ENCODE data around the gene FGR. TPM values are rescaled to one million over a fixed set of nuclear protein-coding genes. Genes with fewer than 3 reads are reported as not detected.

Gene FGR
- total RNA-seq, 5 donors from 2014 or later (not counting 1 experiment from before 2014, with no cell fraction given), result 3.2 to 37.3 (median 5.7) TPM

- POLR2A ChIA-PET, result no interaction called here
- Mint-ChIP-seq H3K27me3 (no peaks in the 10 kb centered on the region), H3K27ac (no peak overlapping the region), H3K9me3 (no peaks in the 10 kb centered on the region), H3K36me3 (peaks cover 1% of the 10 kb centered on the region), H3K4me1 (peaks cover 0 to 13% (median 3%) of the 10 kb centered on the region in 3 donors), H3K4me3 (no peak overlapping the region)
- DNase-seq, result no peak
- no peak for ATAC-seq (replicated peaks in 1 of 4)
- no peak overlapping the region for H3K4me3 ChIP-seq (ENCODE audit: control insufficient read depth in 1 of 2, extremely low read depth in 1 of 2, low read length in 1 of 2)
- 85% methylated on average over 12 of the region's 12 CpGs for WGBS (ENCODE audit: insufficient coverage)
- H3K27me3 ChIP-seq (replicated peaks in 1 of 2; ENCODE audit: control insufficient read depth in 2 of 2, extremely low read depth in 1 of 2, insufficient read depth in 2 of 2, low read length in 1 of 2), result peaks cover 0 to 5% of the 10 kb centered on the region in 2 experiments
- H3K4me1 ChIP-seq (ENCODE audit: control insufficient read depth in 1 of 2, extremely low read depth in 1 of 2, insufficient read depth in 2 of 2, low read length in 2 of 2), result peaks cover 4 to 9% of the 10 kb centered on the region in 2 experiments
- H3K9me3 ChIP-seq, result no peaks in the 10 kb centered on the region
- H3K36me3 ChIP-seq (ENCODE audit: control insufficient read depth in 2 of 2, extremely low read depth in 1 of 2, insufficient read depth in 1 of 2, low read length in 1 of 2), result peaks cover 5 to 10% of the 10 kb centered on the region in 2 donors
- CTCF ChIA-PET, result interaction anchor here in 1 of 2 donors (1.5 kb wide), 1 partner anchor 20 kb away, joined by 3 read pairs; no protein-coding TSS in a partner anchor
- no peak overlapping the region for H3K27ac ChIP-seq (ENCODE audit: low read length)
Measured at GRCh38 chr1:27588256-27589232, 46.4 kb downstream of the FGR start.

- DNase-seq, result no peak
- Histone ChIP-seq H3K4me1 (ENCODE audit: control insufficient read depth in 1 of 2, extremely low read depth in 1 of 2, insufficient read depth in 2 of 2, low read length in 2 of 2) (no peaks in the 10 kb centered on the region), H3K27me3 (replicated peaks in 1 of 2; ENCODE audit: control insufficient read depth in 2 of 2, extremely low read depth in 1 of 2, insufficient read depth in 2 of 2, low read length in 1 of 2) (no peaks in the 10 kb centered on the region), H3K9me3 (no peaks in the 10 kb centered on the region), H3K4me3 (ENCODE audit: control insufficient read depth in 1 of 2, extremely low read depth in 1 of 2, low read length in 1 of 2) (no peak overlapping the region), H3K27ac (ENCODE audit: low read length) (no peak overlapping the region), H3K36me3 (ENCODE audit: control insufficient read depth in 2 of 2, extremely low read depth in 1 of 2, insufficient read depth in 1 of 2, low read length in 1 of 2) (peaks cover 5 to 8% of the 10 kb centered on the region in 2 donors)
- H3K36me3 Mint-ChIP-seq, result peaks cover 19% of the 10 kb centered on the region
- whole genome bisulfite sequencing (ENCODE audit: insufficient coverage), result 82% methylated on average over 1 of the region's 3 CpGs
- H3K4me1 Mint-ChIP-seq, result peaks cover 0 to 31% (median 4%) of the 10 kb centered on the region in 3 donors
- no peak overlapping the region for H3K4me3 Mint-ChIP-seq
- no peak for ATAC-seq (replicated peaks in 1 of 4)
- no peak overlapping the region for H3K27ac Mint-ChIP-seq
- no peaks in the 10 kb centered on the region for H3K9me3 Mint-ChIP-seq
- ChIA-PET CTCF (interaction anchor here in 1 of 2 donors (0.7 kb wide), 1 partner anchor 28 kb away, joined by 3 read pairs; no protein-coding TSS in a partner anchor), POLR2A (no interaction called here)
- no peaks in the 10 kb centered on the region for H3K27me3 Mint-ChIP-seq
Measured at GRCh38 chr1:27585684-27586083, 49.3 kb downstream of the FGR start.

GRCh38 chr1:27584453-27584852, 50.5 kb downstream of the FGR start:
- WGBS (ENCODE audit: insufficient coverage), result 84% methylated on average over 2 of the region's 3 CpGs
- H3K9me3 Mint-ChIP-seq, result no peaks in the 10 kb centered on the region
- no peak overlapping the region for H3K4me3 Mint-ChIP-seq
- DNase-seq, result no peak
- H3K4me1 ChIP-seq (ENCODE audit: control insufficient read depth in 1 of 2, extremely low read depth in 1 of 2, insufficient read depth in 2 of 2, low read length in 2 of 2), result no peaks in the 10 kb centered on the region
- CTCF ChIA-PET, result interaction anchor here in 1 of 2 donors (0.7 to 1.0 kb wide), 2 partner anchors 27 to 63 kb away, joined by 3 to 4 read pairs; no protein-coding TSS in a partner anchor
- POLR2A ChIA-PET, result no interaction called here
- H3K36me3 Mint-ChIP-seq, result peaks cover 19% of the 10 kb centered on the region
- H3K9me3 ChIP-seq, result no peaks in the 10 kb centered on the region
- no peaks in the 10 kb centered on the region for H3K27me3 Mint-ChIP-seq
- no peak overlapping the region for H3K27ac ChIP-seq (ENCODE audit: low read length)
- H3K4me3 ChIP-seq (ENCODE audit: control insufficient read depth in 1 of 2, extremely low read depth in 1 of 2, low read length in 1 of 2), result no peak overlapping the region
- peaks cover 1 to 3% of the 10 kb centered on the region in 2 donors for H3K36me3 ChIP-seq (ENCODE audit: control insufficient read depth in 2 of 2, extremely low read depth in 1 of 2, insufficient read depth in 1 of 2, low read length in 1 of 2)
- no peak for ATAC-seq (replicated peaks in 1 of 4)
- no peaks in the 10 kb centered on the region for H3K27me3 ChIP-seq (replicated peaks in 1 of 2; ENCODE audit: control insufficient read depth in 2 of 2, extremely low read depth in 1 of 2, insufficient read depth in 2 of 2, low read length in 1 of 2)
- H3K27ac Mint-ChIP-seq, result no peak overlapping the region
- H3K4me1 Mint-ChIP-seq, result peaks cover 1 to 32% (median 9%) of the 10 kb centered on the region in 3 donors

- Histone ChIP-seq H3K27me3 (replicated peaks in 1 of 2; ENCODE audit: control insufficient read depth in 2 of 2, extremely low read depth in 1 of 2, insufficient read depth in 2 of 2, low read length in 1 of 2) (no peaks in the 10 kb centered on the region), H3K4me3 (ENCODE audit: control insufficient read depth in 1 of 2, extremely low read depth in 1 of 2, low read length in 1 of 2) (no peak overlapping the region), H3K9me3 (no peaks in the 10 kb centered on the region), H3K27ac (ENCODE audit: low read length) (no peak overlapping the region), H3K36me3 (ENCODE audit: control insufficient read depth in 2 of 2, extremely low read depth in 1 of 2, insufficient read depth in 1 of 2, low read length in 1 of 2) (peaks cover 0 to 3% of the 10 kb centered on the region in 2 donors), H3K4me1 (ENCODE audit: control insufficient read depth in 1 of 2, extremely low read depth in 1 of 2, insufficient read depth in 2 of 2, low read length in 2 of 2) (peaks cover 2% of the 10 kb centered on the region in 2 experiments)
- DNase-seq, result no peak
- Mint-ChIP-seq H3K27ac (no peak overlapping the region), H3K4me1 (peaks cover 7 to 39% (median 14%) of the 10 kb centered on the region in 3 donors), H3K4me3 (no peak overlapping the region), H3K27me3 (no peaks in the 10 kb centered on the region), H3K36me3 (peaks cover 19% of the 10 kb centered on the region), H3K9me3 (no peaks in the 10 kb centered on the region)
- CTCF ChIA-PET, result interaction anchor here (0.5 to 1.0 kb wide), 4 partner anchors 26 to 384 kb away, joined by 3 to 7 read pairs (median 5); no protein-coding TSS in a partner anchor
- no CpG with 5 or more reads among the region's 3 CpGs for WGBS (ENCODE audit: insufficient coverage)
- ATAC-seq (replicated peaks in 1 of 4), result no peak
- POLR2A ChIA-PET, result no interaction called here
Measured at GRCh38 chr1:27583479-27583878, 51.5 kb downstream of the FGR start.

- no peak for DNase-seq
- ChIA-PET CTCF (interaction anchor here in 1 of 2 donors (0.6 kb wide), 1 partner anchor 115 kb away, joined by 3 read pairs; no protein-coding TSS in a partner anchor), POLR2A (no interaction called here)
- Histone ChIP-seq H3K27ac (ENCODE audit: low read length) (no peak overlapping the region), H3K27me3 (replicated peaks in 1 of 2; ENCODE audit: control insufficient read depth in 2 of 2, extremely low read depth in 1 of 2, insufficient read depth in 2 of 2, low read length in 1 of 2) (peaks cover 0 to 5% of the 10 kb centered on the region in 2 experiments), H3K9me3 (no peaks in the 10 kb centered on the region), H3K4me3 (ENCODE audit: control insufficient read depth in 1 of 2, extremely low read depth in 1 of 2, low read length in 1 of 2) (no peak overlapping the region), H3K4me1 (ENCODE audit: control insufficient read depth in 1 of 2, extremely low read depth in 1 of 2, insufficient read depth in 2 of 2, low read length in 2 of 2) (peaks cover 7 to 8% of the 10 kb centered on the region in 2 experiments), H3K36me3 (ENCODE audit: control insufficient read depth in 2 of 2, extremely low read depth in 1 of 2, insufficient read depth in 1 of 2, low read length in 1 of 2) (peaks cover 0 to 3% of the 10 kb centered on the region in 2 donors)
- no peaks in the 10 kb centered on the region for H3K9me3 Mint-ChIP-seq
- 94% methylated on average over 6 of the region's 6 CpGs for WGBS (ENCODE audit: insufficient coverage)
- H3K27me3 Mint-ChIP-seq, result no peaks in the 10 kb centered on the region
- H3K36me3 Mint-ChIP-seq, result peaks cover 19% of the 10 kb centered on the region
- peaks cover 10 to 45% (median 19%) of the 10 kb centered on the region in 3 donors for H3K4me1 Mint-ChIP-seq
- H3K27ac Mint-ChIP-seq, result no peak overlapping the region
- no peak overlapping the region for H3K4me3 Mint-ChIP-seq
- ATAC-seq (replicated peaks in 1 of 4), result no peak
Measured at GRCh38 chr1:27581823-27582243, 53.2 kb downstream of the FGR start.

GRCh38 chr1:27577504-27578188, 57.3 kb downstream of the FGR start:
- WGBS (ENCODE audit: insufficient coverage), result 87% methylated on average over 3 of the region's 4 CpGs
- peaks cover 0 to 9% of the 10 kb centered on the region in 2 experiments for H3K27me3 ChIP-seq (replicated peaks in 1 of 2; ENCODE audit: control insufficient read depth in 2 of 2, extremely low read depth in 1 of 2, insufficient read depth in 2 of 2, low read length in 1 of 2)
- H3K4me3 ChIP-seq (ENCODE audit: control insufficient read depth in 1 of 2, extremely low read depth in 1 of 2, low read length in 1 of 2), result peak overlapping the region in 1 of 2 donors; percentile 3
- ATAC-seq (replicated peaks in 1 of 4) (no peak), DNase-seq (no peak)
- H3K9me3 Mint-ChIP-seq, result no peaks in the 10 kb centered on the region
- peaks cover 12% of the 10 kb centered on the region for H3K36me3 Mint-ChIP-seq
- H3K4me3 Mint-ChIP-seq, result no peak overlapping the region
- H3K27ac ChIP-seq (ENCODE audit: low read length), result no peak overlapping the region
- H3K4me1 ChIP-seq (ENCODE audit: control insufficient read depth in 1 of 2, extremely low read depth in 1 of 2, insufficient read depth in 2 of 2, low read length in 2 of 2), result peaks cover 7 to 18% of the 10 kb centered on the region in 2 experiments
- H3K27me3 Mint-ChIP-seq, result no peaks in the 10 kb centered on the region
- H3K4me1 Mint-ChIP-seq, result peaks cover 27 to 47% (median 38%) of the 10 kb centered on the region in 3 donors
- ChIA-PET POLR2A (interaction anchor here in 1 of 2 donors (0.7 kb wide), 1 partner anchor 132 kb away, joined by 3 read pairs; no protein-coding TSS in a partner anchor), CTCF (no interaction called here)
- no peak overlapping the region for H3K27ac Mint-ChIP-seq
- H3K9me3 ChIP-seq, result no peaks in the 10 kb centered on the region
- H3K36me3 ChIP-seq (ENCODE audit: control insufficient read depth in 2 of 2, extremely low read depth in 1 of 2, insufficient read depth in 1 of 2, low read length in 1 of 2), result no peaks in the 10 kb centered on the region

All from T-cell (primary cell).